Inflammatory macrophage (primary cell): ENCODE data around the gene MRAP.

Experiments
- DNase-seq, 2 donors: peaks; one replicate each; pipeline ENCODE4 v3.0.0-alpha.2; 2020 to 2022

The MRAP gene

DNA sequence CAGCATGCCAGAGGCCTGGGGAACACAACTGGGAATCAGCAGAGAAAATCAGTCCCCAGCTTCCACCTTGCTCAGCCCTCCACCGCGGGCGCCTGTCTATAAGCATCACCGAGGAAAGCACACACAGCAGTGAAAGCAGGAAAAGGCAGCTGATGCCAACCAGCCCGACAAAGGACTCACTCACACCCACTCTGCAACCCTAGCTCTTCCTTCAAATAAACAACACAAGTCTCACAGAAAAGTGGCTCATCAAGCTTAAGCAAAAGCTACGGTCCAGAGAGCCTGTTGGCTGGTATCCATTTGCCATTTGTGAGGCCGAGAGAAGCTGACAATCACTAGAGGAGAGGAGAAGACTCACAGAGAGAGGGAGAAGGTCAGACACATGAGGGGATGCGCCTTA lies 27.1 kb downstream of the MRAP start:
- DNase-seq: no peak

DNA sequence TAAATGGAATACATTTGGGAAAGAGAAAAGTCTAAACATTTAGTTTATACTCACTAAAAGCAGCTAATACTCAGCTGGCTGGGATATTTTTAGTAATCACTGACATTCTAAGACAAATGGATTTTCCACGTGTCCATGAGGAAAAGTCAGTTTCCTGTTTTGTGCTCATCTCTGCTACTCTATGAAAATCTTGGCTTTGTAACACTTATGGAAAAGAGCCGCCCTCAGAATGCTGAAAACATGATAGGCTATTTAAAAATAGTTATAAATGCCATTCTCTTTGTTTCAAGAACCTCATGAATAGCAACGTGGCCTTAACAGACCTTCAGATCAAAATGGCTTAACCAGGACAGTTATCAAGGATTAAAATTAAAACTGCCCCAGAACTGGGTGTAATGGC lies 29.9 kb downstream of the MRAP start:
- no peak for DNase-seq

DNA sequence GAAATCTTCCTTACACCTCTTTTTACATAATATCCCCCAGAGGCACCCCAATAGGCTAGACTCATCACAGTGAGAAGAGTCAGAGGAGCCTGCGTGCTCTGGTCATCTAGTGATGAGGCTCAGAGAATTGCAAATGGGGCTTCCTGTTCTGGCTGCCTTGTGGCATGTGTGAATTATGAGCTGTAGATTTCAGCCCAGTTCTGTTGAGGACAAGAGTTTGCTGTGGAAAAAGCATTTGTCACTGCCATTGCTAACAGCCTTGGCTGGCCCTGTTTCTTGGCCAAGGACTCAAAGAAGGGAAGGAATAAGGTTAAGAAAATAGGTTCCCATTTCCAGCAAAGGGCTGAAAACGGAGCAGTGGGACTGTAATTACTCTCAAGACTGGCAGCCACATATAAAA lies 30.7 kb downstream of the MRAP start:
- DNase-seq: no peak

DNA sequence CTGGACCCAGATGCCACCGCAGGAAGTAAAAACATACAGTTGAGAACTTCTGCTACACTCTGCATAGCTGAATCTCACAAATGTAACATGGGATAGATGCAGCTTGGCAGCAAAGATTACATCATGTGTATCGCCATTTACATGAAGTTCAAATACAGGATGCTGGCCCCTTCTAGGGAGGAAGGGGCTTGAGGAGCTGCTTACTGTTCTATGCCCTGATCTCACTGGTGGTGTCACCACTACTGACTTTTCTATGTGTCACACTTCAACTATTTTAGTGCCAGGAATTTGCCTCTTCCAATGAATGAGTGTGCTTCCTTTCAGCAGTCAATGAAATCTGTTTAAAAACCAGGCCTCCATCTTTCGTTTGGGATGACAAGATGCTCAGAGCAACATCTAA lies 31.1 kb downstream of the MRAP start:
- DNase-seq: no peak

DNA sequence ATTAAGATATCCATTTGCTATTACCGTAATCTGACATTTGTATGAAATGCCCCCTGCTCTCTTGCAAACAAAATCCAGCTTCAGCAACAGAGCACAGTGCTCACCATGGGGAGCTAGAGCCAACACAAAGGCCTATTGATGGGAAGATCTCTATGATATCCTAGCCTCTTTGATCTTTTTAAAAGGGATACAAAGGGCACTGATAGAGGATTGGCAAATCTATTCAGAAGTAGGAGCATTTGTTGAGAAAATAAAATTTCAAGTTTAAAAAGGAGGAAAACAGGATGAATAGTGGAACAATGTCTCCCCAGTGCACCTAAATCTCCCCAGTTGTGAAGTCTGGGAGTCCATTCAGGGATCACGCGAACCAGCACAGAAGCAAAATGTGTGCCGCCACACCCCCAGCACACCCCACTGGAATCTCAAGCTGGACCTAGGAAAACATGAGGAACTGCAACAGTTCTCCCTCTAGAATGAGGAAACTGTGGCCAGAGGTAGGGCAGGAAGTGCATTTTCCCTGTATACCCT lies 32.2 kb downstream of the MRAP start:
- DNase-seq: no peak

DNA sequence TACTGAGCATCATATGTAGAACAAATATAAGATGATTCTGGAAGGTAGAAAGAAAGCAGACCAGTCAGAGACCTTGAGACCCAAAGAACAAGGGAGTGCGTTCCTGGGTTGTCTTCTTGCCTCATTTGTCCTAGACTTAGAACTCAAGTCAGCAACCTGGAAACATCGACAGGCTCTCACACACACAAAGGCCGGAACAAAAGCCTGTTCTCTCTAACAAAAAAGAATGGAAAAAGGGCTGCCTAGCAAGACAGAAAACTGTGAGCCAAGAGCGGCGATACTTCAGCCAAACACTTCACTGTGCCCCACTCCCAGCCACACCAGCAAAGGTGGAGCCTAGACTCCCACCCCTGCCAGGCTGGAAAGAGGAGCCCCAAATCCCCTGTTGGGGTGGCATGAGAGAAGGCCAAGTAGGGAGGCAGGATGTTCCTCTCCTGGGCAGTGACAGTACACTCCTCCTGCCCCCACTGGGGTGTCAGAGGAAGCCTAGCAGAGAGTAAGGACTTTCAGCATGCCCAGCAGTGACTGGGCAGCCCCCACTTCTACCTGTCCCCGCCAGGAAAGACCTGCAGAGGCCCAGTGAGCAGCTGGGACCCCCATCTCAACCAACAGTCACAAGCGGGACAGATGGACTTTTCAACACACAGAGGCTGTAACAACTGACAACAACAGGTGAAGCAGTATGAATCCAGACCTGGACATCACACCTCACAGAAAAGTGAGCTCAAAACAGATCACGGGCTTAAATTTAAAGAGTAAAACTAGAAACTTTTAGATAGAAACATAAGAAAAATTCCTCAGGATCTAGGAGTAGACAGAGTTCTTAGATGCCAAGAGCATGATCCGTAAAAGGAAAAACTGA lies 33.0 kb downstream of the MRAP start:
- DNase-seq: no peak

DNA sequence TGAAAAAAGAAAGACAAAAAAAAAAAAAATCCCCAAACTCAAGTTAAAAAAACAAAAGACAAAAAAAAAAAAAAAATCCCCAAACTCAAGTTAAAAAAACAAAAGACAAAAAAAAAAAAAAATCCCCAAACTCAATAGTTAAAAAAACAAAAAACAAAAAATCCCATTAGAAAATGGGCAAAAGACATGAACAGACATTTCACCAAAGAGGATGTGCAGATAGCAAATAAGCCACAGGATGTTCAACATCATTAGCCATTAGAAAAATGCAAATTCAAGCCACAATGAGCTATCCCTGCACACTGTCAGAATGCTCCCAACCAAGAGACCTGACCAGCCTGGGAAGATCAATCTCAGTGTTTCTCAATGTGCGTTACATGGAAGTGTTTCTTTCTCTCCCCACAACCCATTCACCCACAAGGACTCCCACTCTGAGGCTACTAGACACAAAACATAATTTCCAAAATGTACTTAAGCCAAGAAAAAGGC lies 33.9 kb downstream of the MRAP start:
- no peak for DNase-seq

DNA sequence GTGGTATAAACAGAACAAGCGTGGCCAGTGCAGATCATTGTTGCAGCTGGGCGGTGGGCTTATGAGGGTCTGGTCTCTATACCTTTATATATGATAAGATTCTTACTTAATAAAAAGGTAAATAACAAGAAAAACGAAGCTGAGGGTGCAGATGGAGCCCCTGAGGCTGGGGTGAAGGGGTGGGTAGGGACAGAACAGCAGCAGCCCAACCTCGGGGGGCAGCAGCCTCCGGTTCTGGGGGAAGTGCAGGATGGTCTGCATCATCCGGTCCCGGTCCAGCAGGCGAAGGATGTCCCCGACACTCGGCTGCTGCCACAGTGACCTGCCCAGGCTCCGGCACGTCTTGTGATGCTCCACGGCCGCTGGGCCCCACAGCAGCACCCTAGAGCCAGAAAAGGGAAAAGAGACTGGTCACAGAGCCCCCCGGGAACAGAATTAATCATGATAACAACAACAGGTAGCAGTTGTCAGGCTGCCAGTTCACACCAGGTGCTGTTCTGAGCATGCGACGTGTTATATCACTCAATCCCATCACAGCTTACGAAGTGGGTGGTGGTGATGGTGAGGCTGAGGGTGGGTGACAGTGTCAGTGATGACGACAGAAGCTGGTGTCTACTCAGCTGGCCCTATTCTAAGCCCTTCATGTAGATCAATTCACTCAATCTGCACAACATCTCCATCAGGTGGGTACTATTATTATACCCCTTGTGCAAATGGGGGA lies 35.5 kb downstream of the MRAP start:
- no peak for DNase-seq

DNA sequence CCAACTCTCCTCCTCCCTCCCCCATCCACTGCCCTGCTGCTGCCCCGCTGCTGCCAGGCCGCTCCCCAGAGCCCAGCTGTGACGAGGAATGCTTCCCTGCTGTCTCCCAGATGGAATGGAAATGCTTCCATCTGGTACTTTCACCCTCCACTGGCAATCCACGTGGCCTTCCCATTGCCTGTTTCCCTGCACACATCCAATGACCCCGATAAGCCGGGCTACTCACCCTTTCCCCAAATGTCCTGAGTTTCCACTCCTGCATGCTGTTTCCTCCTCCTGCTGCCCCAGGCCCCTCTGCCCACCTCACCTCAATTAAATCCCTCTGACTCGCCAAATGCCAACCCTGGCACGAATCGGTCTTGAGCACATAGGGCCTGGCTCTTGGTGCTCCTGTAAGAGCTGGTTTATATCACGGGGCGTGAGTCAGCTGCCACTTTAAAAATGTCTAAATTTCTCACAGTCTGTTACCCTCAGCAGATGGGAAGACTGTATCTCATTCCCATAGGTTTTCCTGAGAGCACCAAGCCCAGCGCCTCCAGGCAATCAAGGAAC lies 36.4 kb downstream of the MRAP start:
- no peak for DNase-seq

DNA sequence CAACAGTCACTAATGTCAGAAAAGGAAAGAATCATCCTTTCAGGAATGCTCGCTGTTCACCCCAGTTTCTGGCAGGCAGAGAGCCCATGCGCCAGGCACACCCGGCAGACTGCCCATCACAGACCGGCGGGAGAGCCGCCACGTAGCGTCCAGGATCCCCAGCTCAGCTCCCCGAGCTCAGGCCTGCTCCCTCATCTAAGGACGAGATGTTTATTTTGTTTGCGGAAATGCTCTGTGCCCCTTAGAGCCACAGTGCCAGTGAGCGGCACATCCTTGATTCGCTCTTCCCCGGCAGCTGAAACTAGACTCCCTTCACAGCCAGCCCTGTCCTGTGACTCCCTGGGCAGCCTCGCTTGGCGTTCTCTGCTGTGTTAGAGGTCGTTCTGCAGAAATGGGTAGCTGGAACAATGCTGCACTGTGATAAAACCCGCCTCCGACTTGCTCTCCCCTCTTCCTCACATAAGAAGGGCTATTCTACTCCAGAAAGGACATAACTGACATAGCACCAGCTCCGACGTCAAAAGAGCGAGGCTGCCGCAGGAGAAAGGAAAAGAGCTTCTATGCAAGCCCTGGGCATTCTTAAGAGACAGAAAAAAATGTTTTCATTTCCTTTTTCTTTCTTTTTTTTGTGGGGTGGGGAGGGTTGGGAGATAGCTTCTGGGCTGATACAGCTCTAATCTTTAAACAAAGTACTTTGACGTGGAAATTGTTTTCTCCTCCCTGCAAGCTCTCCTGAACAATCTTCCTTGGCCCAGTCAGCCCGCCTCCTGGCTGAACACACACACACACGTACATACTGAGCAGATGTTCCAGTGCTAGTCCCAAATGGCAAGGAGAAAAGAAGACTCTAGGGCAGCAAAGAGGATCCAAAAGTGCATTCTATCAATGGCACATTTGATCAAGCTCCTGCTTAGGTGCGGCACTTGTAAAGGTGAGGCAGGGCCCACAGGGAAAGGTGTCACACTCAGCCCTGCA lies 37.2 kb downstream of the MRAP start:
- DNase-seq: no peak

DNA sequence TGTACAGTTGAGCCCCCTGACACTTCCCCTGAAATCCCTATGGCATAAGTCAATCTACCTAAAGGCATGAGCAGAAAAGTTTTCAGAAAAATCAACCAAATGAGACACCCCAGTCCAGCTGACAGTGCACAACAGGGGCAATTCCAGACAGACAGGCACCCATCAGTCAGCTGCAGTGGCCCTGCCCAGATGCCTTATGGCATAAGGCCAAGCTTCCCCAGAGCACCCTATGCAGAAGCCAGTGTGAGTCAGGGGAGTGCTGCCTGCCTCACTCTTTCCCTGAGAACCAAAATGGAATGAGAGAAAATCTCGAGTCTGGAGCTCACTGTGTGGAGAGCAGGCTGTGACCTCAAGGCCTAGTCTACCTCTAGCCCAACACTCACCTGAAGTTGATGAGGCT lies 38.1 kb downstream of the MRAP start:
- DNase-seq: no peak

DNA sequence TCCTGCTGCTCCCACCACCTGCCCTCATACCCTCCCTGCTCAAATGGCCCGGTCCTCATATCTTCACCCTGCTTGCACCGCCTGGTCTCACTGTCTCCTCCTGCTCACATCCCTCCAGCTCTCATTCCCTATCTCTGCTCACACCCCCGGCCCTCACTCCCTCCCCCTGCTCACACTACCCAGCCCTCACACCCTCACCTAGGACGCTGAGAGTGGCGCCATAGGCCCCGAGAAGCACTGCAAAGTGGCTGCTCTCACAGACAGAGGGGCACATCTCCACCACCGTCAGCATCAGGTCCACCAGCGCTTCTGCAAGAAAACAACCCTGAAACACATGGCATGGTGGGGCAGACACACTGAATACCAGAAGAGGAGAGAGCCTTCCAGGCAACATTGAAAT lies 38.6 kb downstream of the MRAP start:
- no peak for DNase-seq

DNA sequence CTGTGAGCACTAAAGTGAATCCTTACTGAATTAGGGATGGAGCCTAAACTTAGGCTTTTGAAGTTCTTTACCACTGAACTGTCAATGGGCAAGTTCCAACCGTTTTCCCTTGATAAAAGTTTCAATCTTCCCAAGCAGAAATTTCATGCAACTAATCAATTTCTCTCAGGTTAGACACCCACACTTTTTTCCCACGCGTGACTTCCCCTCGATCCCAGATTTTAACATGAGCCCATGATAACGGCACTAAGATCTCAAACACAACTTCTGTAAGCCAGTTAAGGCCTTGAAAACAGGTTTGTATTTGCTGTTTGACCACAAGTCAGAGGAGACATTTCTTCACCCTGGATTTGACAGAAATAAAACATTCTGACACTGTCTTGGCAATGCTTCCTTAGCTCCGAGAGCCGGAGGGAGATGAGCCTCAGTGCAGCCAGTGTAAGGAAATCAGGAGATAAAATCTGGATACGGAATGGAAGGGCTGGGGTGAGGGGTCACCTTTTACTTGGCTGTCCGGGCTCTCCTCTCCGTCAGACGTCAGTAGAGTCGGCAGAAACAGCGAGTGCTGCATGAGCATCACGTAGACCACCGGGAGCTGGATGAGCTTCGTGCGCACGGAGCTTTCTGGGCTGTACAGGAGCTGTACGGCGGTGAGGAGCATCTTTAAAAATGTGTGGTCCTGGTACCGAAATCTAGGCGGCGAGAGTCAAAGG lies 39.7 kb downstream of the MRAP start:
- DNase-seq: no peak

DNA sequence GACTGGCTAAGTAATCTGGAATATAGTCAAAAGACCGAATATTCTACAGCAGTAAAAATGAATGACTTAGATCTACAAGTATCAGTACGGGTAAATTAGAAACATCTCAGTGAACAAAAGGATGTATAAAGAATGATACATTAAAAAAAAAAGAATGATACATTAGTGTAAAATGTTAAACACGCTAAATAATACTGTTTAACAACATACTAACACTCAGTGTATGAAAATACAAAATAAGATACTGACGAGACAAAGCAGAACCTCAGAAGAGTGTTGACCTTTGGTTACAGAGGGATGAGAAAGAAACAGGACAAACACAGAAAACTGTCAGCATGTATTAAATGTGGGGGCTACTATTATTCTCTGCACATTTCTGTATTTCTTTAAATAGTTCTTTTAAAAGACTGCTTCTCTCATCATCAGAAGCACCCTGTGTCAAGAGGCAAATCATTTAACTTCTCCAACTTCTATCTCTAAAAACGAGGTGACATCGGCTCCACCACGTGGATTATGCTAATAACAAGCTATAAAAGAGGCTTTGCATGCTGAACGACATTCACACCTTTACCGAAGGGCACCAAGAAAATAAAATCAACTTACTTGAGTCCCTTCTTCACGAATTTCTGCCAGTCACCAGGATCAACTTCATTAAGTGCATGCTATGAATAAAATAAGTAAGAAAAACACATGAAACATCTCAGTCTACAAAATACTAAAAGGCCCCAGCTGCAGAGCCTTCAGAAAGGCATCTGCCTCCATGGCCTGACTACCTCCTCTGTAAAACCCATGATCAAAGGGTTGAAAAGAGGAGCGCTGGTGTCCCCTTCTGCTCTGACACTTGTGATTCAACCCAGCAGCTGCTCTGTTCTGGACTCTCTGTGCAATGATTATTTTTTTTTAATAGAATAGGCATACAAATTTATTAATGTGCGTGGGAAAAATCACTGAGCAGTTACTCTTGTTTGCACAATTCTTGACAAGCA lies 42.5 kb downstream of the MRAP start:
- no peak for DNase-seq

DNA sequence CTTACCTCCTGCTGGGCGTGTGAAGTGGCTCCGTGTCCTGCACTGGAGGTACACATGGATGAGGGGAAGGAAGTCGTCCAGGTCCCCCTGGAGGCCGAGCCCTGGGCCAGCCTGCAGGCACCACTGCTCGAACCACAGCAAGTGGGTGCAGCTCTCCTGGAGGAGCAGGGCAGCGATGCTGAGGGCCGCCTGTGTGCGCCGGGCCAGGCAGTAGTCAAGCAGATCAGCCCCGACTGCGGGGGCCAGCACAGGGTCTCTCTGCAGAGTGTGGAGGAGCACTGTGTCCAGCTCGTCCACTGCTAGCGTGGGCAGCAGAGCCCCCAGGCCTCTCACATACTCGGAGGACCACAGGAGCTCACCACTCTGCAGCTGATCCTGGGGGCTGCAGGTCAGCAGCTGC lies 48.3 kb downstream of the MRAP start:
- no peak for DNase-seq

DNA sequence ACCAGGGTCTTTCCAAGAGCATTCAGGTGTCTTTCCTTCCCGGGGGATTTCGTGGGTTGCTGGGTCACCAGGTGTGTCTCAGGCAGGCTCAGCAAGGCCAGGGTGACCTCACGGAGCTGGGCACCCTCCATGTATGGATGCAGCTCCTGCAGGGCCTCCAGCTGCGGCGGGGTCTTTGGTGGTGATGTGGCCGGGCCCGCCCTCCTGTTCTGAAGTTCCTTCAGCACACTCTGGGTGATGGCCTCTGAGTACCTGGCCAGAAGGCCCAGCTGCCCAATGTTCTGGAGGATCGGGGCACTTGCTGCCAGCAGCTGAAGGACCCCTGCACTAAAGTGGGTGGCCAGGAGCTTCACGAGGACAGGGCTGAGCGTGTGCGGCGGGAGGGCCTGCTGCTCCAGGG lies 48.7 kb downstream of the MRAP start:
- DNase-seq: no peak

DNA sequence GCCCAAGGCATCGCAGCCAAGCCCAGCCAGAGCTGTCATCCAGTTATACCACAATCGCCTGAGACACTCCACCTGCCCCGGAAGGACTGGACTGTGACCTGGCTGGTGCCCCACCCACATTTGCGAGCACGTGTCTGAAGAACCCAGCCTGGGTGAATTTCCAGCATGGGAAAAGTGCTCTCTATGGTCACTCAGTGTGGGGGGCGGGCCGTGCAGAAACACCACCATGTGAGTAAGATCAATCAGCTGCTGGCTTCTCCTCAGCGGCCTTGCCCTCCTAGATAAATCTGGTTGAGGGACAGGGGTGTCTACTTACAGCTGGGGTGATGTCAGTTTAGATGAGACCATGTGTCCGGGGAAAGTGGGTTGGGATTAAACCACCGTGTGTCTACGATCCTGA lies 49.3 kb downstream of the MRAP start:
- DNase-seq: no peak

DNA sequence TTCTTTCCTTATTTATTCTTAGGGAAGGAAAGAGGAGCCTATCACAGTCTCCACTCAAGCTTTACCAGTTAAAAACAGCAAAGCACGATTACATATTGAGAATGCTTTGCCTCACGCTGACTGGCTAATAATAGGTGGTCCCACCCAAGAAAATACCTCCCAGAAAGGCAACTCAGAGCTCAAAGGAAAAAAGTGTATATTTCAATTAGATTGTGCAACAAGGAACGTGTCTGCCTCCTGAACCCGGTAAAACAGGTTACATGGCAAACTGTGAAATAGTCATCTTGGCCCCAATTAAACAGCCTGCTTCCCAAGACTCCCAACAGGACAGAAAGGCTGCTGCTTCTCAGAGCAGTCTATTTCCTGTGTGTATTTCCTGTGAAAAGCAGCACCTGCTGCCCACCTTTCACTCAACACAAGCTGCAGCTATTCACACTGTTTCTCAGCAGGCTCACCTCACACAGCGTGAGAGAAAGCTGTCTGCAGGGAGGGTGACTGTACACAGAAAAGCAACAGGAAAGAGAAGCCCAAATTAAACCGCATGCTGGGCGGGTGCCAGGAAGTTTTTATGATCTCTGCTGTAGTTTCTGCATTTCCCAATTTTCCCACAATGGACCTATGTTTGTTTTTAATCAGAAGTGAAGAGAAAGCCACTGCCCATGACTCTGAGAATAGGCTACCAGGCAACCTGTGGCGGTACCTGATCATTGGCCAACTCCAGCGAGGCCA lies 50.1 kb downstream of the MRAP start:
- no peak for DNase-seq

DNA sequence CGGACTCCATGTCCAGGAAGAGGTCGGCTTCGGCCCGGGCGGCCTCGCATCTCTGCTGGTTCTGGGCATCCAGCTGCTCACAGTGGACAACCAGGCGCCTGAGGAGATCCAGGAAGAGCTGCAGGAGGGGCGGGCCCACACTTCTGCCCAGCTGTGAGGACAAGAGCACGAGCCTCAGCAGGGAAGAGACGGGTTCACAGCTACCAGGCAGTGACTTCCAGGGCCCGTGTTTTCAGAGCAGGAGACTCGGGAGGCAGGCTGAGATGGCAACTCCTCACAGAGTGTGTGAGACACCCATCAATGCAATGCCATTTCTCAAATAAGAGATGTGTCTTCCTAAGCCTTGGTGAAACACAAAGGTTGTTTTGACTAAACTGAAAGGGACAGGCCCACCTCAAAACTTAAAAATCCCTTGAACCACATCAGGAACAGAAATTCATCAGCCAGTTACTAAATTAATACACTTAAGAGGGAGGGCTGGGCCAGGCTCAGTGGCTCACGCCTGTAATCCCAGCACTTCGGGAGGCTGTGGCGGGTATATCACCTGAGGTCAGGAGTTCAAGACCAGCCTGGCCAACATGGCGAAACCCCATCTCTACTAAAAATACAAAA lies 50.8 kb downstream of the MRAP start:
- no peak for DNase-seq
